Stimulated activated naive CD8-positive, alpha-beta T cell treated with anti-CD3 and anti-CD28 coated beads, Interleukin-15, Interleukin-2, amounts not matched to agents 100 ng/mL and 50 ng/mL, for 24 hours (primary cell): Measurements from ENCODE around the gene MEIS1.

Experiments
- H3K27ac Mint-ChIP-seq: one replicate; pipeline ENCODE4 v1.8.0; 2021; ENCODE audit warnings: mild to moderate bottlenecking, mixed read lengths
- H3K27me3 Mint-ChIP-seq: one replicate; pipeline ENCODE4 v1.8.0; 2021; ENCODE audit warnings: mixed read lengths
- H3K36me3 Mint-ChIP-seq: one replicate; pipeline ENCODE4 v1.8.0; 2021; ENCODE audit warnings: low read depth, mixed read lengths
- H3K4me1 Mint-ChIP-seq: one replicate; pipeline ENCODE4 v1.8.0; 2021; ENCODE audit warnings: low read depth, mixed read lengths
- H3K4me3 Mint-ChIP-seq: one replicate; pipeline ENCODE4 v1.8.0; 2021; ENCODE audit warnings: mild to moderate bottlenecking, mixed read lengths
- H3K9me3 Mint-ChIP-seq: one replicate; pipeline ENCODE4 v1.8.0; 2021; ENCODE audit warnings: mixed read lengths

Gene MEIS1

DNA sequence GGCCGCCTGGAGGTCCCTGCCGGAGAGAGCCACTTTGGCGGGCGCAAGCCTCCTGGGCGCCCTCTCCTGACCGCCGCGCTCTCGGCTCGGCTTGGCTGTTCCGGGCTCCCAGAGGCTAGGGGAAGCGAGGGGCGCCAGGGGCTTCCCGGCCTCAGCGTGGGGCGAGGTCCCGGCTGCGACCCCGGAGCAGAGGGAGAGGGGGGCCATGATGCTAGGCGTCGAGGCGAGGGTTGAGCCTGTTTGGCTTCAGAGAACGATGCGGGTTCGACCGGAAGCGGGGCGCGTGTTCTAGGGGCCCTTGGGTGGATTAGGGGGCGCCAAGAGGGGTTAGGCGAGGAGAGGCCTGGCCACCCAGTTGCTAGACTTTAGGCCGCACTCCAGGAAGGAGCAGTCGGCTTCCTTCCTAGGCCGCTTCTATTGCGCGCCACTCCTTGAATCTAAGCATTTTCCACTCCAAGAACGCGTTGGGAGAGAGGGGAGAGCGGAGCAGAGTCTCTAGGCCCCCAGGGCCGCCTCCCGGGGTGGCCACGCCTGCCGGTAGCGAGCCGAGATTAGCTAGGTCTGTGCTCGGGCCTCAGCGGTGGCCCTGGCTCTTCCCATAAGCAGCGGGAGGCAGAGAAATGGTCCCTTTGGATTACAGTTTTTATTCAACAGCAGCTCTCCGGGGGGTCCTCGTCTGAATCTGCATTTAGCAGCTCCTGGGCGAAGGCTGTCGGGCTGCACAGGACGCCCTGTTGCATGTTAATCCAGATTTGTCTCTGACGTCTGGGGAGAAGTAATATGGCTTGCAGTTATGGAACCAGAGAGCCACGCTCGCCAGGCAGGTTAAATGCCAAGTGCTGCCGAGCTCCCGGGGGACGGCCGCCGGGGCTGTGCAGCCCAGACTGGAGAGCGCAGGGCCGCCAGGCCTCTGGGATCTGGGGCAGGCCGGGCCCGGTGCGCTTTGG, 11.3 kb downstream of the MEIS1 start:
- Mint-ChIP-seq H3K27ac (no peak overlapping the region), H3K9me3 (no peaks in the 10 kb centered on the region), H3K36me3 (no peaks in the 10 kb centered on the region), H3K27me3 (peaks cover 47% of the 10 kb centered on the region), H3K4me3 (no peak overlapping the region), H3K4me1 (no peaks in the 10 kb centered on the region)

DNA sequence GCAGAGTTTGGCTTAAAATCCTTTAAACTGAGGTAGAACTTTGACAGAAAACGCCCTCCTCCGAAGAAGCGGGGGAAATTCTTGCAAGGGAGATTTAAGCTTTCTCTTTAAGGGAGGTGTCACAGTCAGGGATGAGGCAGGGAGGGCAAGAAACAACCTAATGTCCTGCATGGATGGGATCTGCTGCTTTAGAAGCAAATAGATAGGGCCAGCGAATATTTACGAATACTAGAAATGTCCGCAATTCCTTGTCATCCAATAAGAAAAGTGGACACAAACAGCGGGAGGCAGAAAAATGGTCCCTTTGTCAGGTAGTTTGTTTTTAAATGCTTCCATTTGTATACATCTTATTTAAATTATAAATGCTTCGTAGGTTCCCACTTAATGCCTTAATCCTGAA, 12.0 kb downstream of the MEIS1 start:
- Mint-ChIP-seq H3K4me3 (no peak overlapping the region), H3K27ac (no peak overlapping the region)

DNA sequence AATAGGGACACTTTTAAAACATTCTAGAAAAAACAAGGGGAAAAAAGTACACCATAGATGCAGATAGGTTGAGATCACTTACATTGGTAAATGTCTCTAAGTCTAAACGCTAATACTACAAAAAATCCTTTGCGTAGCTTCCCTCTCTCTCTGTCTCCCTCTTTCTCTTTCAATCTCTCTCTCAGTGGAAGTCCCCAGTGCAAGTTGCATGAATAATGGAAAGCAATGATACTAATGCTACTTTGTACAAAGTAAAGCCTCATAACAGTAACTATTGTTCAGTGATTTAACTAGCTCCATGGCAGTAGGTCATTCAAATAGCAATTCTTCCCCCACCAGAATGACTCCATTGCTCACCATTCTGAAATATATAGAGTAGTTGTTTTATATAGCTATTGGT, 12.8 kb downstream of the MEIS1 start:
- no peaks in the 10 kb centered on the region for H3K9me3 Mint-ChIP-seq
- H3K27me3 Mint-ChIP-seq: peaks cover 36% of the 10 kb centered on the region
- H3K4me1 Mint-ChIP-seq: no peaks in the 10 kb centered on the region
- no peaks in the 10 kb centered on the region for H3K36me3 Mint-ChIP-seq
- H3K4me3 Mint-ChIP-seq: no peak overlapping the region
- no peak overlapping the region for H3K27ac Mint-ChIP-seq

More for the DNA sequence above, 12.0 kb downstream of the MEIS1 start:
- Mint-ChIP-seq H3K36me3 (no peaks in the 10 kb centered on the region), H3K9me3 (no peaks in the 10 kb centered on the region), H3K4me1 (no peaks in the 10 kb centered on the region), H3K27me3 (peaks cover 40% of the 10 kb centered on the region)

DNA sequence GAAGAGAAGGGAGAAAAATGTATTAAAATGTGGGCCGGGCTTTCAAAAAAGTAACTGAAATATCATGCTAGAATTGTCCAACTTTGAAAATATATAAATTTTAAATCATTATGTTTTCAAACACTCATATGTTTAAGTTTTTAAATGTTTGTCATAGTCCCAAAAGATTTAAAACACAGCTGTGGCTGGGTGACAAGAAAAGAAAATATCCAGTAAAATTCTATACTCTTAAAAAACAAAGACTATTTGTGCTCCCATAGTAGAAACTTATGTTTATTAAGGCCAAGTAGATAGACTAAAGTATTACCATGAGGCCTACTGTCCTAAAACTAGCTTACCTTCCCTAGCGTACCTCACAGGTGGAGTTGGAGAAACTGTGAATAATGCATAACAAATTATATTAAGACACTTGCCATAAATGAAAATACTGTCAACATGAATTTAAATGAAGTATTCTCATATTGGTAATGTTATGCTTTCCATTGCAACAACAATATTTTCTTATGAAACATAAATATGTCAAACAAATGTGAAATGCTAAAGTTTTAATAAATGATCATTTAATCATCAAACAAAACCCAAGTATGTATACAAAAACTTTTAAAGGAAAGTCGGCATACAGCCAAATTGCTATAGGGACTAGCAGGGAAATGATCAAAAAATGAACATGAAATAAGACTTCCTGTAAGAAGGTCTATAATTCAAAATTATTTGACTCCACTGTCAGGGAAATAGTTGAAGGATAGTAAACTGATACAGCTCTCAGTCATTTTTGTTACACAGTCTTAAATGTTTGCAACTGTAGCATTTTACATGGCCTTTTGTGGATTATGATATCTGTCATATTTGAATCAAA, 13.4 kb downstream of the MEIS1 start:
- peaks cover 32% of the 10 kb centered on the region for H3K27me3 Mint-ChIP-seq

DNA sequence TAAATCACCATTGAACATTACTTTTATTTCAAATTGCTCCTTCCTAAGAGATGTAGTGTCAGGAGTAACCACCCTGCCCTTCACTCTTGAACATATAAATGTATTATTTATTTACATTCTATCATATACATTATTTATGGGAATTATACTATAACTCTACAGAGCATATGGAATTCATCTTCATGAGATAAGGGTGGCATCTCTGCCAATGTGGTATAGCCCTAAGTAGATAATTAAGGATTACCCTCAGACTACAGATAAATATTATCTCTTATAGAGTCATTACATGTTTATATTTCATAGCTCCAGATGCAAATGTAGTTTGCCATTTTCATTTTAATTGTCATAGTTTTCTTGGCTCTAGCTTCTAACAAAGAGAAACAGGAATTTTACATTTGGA, 17.3 kb downstream of the MEIS1 start:
- no peaks in the 10 kb centered on the region for H3K36me3 Mint-ChIP-seq
- H3K9me3 Mint-ChIP-seq: no peaks in the 10 kb centered on the region
- no peak overlapping the region for H3K4me3 Mint-ChIP-seq
- peaks cover 20% of the 10 kb centered on the region for H3K27me3 Mint-ChIP-seq
- H3K27ac Mint-ChIP-seq: no peak overlapping the region
- H3K4me1 Mint-ChIP-seq: no peaks in the 10 kb centered on the region

More for the DNA sequence above, 13.4 kb downstream of the MEIS1 start:
- Mint-ChIP-seq H3K27ac (no peak overlapping the region), H3K9me3 (no peaks in the 10 kb centered on the region), H3K4me3 (no peak overlapping the region), H3K36me3 (no peaks in the 10 kb centered on the region), H3K4me1 (no peaks in the 10 kb centered on the region)

DNA sequence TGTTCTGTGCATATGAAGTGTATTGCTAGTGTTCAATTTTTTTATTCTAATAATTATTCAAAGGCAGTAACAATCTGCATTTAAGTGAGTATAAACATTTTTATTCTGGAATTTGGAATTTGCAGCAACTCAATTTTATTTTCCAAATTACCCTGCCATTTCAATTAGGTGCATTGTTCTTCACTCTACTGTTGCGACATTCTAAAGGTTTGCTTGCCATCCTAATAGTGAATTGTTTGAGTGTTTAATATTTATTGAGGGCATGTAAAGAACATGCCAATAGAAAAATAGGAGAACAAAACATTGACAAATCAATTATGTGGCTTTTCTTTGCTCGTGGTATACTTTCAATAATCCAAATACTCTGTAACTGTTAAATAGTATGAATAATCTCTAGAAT, 18.0 kb downstream of the MEIS1 start:
- no peaks in the 10 kb centered on the region for H3K9me3 Mint-ChIP-seq
- no peaks in the 10 kb centered on the region for H3K4me1 Mint-ChIP-seq
- H3K4me3 Mint-ChIP-seq: no peak overlapping the region
- H3K36me3 Mint-ChIP-seq: no peaks in the 10 kb centered on the region
- H3K27me3 Mint-ChIP-seq: peaks cover 13% of the 10 kb centered on the region
- no peak overlapping the region for H3K27ac Mint-ChIP-seq

DNA sequence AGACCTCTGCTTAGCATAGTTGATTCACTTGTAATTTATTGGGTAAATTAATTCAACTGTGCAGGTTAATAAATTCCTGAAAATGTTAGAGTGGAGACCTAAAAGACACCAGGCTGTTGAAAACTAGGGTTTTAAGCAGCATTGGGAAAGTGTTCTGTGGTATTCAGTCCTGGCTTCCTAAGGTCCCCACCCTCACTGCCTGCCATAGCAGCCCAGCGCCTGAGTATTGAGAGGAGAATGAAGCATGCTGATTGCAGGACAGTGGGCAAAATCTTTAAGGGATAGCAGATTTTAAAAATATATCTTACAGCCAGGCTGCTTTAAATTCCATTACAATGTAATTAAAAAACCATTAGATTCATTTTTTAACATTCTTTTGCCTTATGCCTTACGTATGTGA, 20.6 kb downstream of the MEIS1 start:
- Mint-ChIP-seq H3K9me3 (no peaks in the 10 kb centered on the region), H3K4me1 (no peaks in the 10 kb centered on the region), H3K4me3 (no peak overlapping the region), H3K36me3 (no peaks in the 10 kb centered on the region), H3K27me3 (peaks cover 12% of the 10 kb centered on the region), H3K27ac (no peak overlapping the region)

DNA sequence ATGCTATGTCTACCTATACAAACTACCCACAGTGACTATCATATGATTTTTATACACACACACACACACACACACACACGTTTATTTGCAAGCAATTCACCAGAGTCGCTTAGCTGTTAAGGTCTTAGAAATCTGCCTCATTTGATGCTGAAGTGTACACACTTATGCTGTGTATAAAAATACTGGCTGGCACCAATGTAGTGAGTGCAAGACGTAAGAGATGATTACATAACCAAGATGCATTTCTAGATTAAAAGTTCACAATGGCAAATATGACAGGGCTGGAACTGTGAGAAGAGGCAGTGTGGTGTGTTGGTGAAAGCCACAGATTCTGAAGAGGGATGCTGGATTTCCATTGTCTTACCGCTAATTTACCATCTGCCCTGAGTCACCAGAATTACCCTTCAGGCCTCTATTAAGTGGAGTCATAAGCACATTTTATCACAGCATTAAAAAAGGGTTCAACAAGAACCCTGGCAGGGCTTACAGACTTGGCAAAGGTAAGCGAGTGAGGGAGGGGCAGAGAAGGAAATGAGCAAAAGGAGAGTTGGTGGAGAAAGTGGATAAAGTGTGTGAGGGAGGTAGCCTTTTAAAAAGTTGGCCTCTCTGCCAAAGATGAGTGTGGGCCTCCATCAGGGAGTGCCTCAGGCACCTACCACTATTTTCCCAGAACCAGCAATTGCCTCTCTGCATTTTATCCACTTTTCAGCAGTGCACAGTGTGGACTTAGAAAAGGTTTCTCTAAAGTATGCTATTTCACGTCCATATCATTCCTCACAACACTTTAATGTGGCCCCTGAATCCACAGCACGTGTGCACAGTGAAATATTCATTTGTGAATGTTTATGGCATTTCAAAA, 21.5 kb downstream of the MEIS1 start:
- peaks cover 8% of the 10 kb centered on the region for H3K27me3 Mint-ChIP-seq
- H3K9me3 Mint-ChIP-seq: no peaks in the 10 kb centered on the region
- H3K36me3 Mint-ChIP-seq: no peaks in the 10 kb centered on the region
- no peaks in the 10 kb centered on the region for H3K4me1 Mint-ChIP-seq
- no peak overlapping the region for H3K27ac Mint-ChIP-seq
- H3K4me3 Mint-ChIP-seq: no peak overlapping the region

DNA sequence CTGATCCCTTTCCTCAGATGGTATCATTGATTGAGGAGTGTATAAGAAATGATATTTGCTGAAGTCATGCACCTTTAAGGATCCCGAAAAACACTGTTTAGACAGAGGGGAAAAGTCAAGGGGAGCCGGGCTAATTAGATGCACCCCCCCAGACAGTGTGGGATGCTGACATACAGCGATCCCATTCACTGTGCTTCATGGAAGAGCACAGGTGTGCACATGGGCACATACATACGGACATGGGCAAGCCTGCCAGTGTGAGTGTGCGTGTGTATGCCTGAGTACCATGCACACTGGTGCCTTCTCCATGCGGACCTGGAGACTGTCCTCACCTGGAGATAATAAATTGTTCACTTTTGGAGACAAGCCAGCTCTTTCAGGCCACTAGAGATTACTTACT, 22.6 kb downstream of the MEIS1 start:
- Mint-ChIP-seq H3K4me1 (no peaks in the 10 kb centered on the region), H3K36me3 (no peaks in the 10 kb centered on the region), H3K27me3 (peaks cover 8% of the 10 kb centered on the region), H3K9me3 (no peaks in the 10 kb centered on the region), H3K4me3 (no peak overlapping the region), H3K27ac (no peak overlapping the region)

DNA sequence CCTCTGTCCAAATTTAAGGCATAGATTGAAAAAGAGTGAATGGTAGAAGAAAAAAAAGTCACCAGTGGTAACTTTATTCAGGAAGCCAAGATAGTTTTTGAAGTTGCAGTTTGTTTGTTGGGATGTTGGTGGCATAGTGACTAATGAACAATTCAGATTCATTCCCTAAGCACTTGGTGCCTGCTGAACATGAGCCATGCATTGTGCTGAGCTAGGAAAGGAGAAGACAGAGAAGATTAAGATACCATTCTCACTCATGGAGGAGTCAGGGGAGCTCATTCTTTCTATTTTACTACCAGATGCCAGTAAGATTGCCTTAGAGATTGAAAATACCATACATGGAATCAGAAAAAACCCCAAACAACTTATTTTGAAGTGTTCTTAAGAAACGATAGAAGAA, 25.1 kb downstream of the MEIS1 start:
- H3K36me3 Mint-ChIP-seq: no peaks in the 10 kb centered on the region
- no peak overlapping the region for H3K27ac Mint-ChIP-seq
- peaks cover 8% of the 10 kb centered on the region for H3K27me3 Mint-ChIP-seq
- H3K4me1 Mint-ChIP-seq: no peaks in the 10 kb centered on the region
- no peak overlapping the region for H3K4me3 Mint-ChIP-seq
- H3K9me3 Mint-ChIP-seq: no peaks in the 10 kb centered on the region

DNA sequence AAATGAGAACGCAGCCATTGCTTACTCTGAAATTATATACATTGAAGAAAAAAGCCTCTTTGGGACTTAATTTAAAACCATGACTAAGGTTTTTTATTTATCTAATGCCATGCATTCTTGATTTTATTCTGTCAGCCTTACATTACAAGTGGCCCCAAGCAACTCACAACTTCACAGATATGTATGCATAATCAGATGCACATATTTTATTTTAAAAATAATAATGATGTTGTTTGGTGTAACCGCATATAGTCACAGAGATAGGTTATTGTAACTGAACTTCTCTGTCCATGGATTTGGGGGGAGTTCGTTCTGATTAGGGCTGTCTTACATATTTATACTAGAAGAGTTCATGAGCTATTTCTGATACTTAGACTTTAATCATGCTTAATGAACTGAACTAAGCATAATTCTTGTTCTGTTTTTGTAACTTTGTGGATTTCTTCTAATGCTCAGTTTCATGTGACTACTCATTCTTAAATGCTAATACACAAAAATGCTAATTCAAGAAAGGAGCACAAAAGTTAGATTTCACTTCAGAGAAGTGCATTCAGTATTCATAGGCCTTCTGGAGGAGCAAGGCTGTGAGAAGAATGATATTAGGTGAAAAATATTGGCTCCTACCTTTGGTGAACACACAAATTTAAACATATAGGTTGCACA, 26.2 kb downstream of the MEIS1 start:
- no peaks in the 10 kb centered on the region for H3K4me1 Mint-ChIP-seq
- H3K4me3 Mint-ChIP-seq: no peak overlapping the region
- no peaks in the 10 kb centered on the region for H3K36me3 Mint-ChIP-seq
- H3K27me3 Mint-ChIP-seq: peaks cover 14% of the 10 kb centered on the region
- H3K9me3 Mint-ChIP-seq: no peaks in the 10 kb centered on the region
- no peak overlapping the region for H3K27ac Mint-ChIP-seq

DNA sequence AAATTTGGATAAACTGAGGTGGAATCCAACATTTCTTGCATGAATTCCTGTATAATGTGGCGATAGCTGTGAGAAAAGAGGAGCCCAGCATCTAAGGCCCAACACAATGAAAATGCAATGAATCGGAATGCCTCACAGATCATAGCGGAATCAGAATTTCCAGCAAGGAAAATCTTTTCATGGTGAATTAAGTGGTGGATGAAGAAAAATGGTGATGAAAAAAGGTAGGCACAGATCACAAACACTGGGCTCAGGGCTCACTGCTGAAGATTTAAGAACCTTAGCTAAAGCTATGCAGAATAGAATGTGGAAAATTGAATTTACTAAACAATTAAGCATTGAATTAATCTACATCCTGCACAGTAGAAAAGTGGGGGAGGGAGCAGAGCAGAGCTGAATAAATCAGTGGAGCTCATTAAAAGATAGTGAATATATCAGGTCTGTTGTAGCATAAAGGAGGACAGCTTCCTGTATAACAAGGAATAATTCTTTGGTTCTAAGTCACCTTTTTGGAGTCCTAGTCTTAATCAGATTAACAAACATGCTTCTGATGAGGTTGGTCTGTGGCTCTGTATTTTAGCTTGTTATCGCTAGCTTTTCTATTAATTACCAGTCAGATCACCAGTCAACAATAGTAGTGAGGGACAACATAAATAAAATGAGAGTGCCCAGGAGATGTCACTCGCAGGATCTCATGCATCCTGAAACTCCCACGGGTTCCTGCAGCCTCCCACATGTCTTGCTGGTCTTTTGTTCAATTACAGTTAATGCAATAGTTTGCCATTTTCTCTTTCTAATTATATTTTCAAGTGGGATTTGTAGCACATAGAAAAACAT, 27.0 kb downstream of the MEIS1 start:
- H3K27ac Mint-ChIP-seq: no peak overlapping the region
- H3K4me1 Mint-ChIP-seq: no peaks in the 10 kb centered on the region
- peaks cover 11% of the 10 kb centered on the region for H3K27me3 Mint-ChIP-seq
- H3K36me3 Mint-ChIP-seq: no peaks in the 10 kb centered on the region
- no peaks in the 10 kb centered on the region for H3K9me3 Mint-ChIP-seq
- no peak overlapping the region for H3K4me3 Mint-ChIP-seq

DNA sequence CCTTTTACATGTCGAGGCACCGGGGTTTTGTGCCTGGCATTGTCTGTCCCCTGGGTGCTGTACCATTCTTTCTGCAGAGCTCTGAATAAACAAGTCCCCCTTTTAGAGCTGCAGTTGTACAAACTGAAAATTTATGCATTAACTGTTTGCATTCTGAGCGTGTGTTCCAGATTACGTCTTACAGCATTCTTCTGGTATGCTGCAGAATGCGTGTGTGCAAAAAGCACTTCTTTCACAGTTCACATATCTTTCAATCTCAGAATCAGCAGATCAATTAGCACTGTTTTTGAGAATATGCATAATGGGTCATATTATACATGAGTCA, 27.5 kb downstream of the MEIS1 start:
- Mint-ChIP-seq H3K36me3 (no peaks in the 10 kb centered on the region), H3K27ac (no peak overlapping the region), H3K4me3 (no peak overlapping the region), H3K27me3 (peaks cover 13% of the 10 kb centered on the region), H3K9me3 (no peaks in the 10 kb centered on the region), H3K4me1 (no peaks in the 10 kb centered on the region)
